ENCODE data around the gene RAPGEF1.

Gene RAPGEF1

GRCh38 chr9:131595696-131596429 lies 144.0 kb downstream of the RAPGEF1 start:
- DNase-seq: no peak

GRCh38 chr9:131594906-131595665 lies 144.8 kb downstream of the RAPGEF1 start:
- DNase-seq: no peak

GRCh38 chr9:131593936-131594665 lies 145.8 kb downstream of the RAPGEF1 start:
- DNase-seq: no peak

GRCh38 chr9:131593091-131593820 lies 146.6 kb downstream of the RAPGEF1 start:
- DNase-seq: no peak

GRCh38 chr9:131591845-131592208 lies 148.0 kb downstream of the RAPGEF1 start:
- DNase-seq: no peak

- peak; percentile 81 for DNase-seq
Observed at GRCh38 chr9:131590907-131591844, 148.7 kb downstream of the RAPGEF1 start.

- DNase-seq: no peak
Observed at GRCh38 chr9:131590449-131590848, 149.4 kb downstream of the RAPGEF1 start.

GRCh38 chr9:131589993-131590392 lies 149.9 kb downstream of the RAPGEF1 start:
- no peak for DNase-seq

GRCh38 chr9:131589124-131589711 lies 150.7 kb downstream of the RAPGEF1 start:
- no peak for DNase-seq

GRCh38 chr9:131588396-131588795 lies 151.5 kb downstream of the RAPGEF1 start:
- no peak for DNase-seq

- DNase-seq: no peak
Observed at GRCh38 chr9:131587906-131588305, 152.0 kb downstream of the RAPGEF1 start.

- DNase-seq: no peak
Observed at GRCh38 chr9:131587331-131587730, 152.5 kb downstream of the RAPGEF1 start.

GRCh38 chr9:131585375-131585774 lies 154.5 kb downstream of the RAPGEF1 start:
- DNase-seq: peak; percentile 32

GRCh38 chr9:131584858-131585257 lies 155.0 kb downstream of the RAPGEF1 start:
- no peak for DNase-seq

GRCh38 chr9:131583836-131584555 lies 155.9 kb downstream of the RAPGEF1 start:
- no peak for DNase-seq

- DNase-seq: no peak
Observed at GRCh38 chr9:131583337-131583645, 156.6 kb downstream of the RAPGEF1 start.

- DNase-seq: no peak
Observed at GRCh38 chr9:131582466-131583336, 157.2 kb downstream of the RAPGEF1 start.

- DNase-seq: no peak
Observed at GRCh38 chr9:131582056-131582455, 157.8 kb downstream of the RAPGEF1 start.

GRCh38 chr9:131580358-131580757 lies 159.5 kb downstream of the RAPGEF1 start:
- no peak for DNase-seq

GRCh38 chr9:131579789-131580211 lies 160.1 kb downstream of the RAPGEF1 start:
- DNase-seq: no peak
